GM23338 (cell line): ENCODE data around the gene BAG3. TPM values are rescaled to one million over a fixed set of nuclear protein-coding genes. Genes with fewer than 3 reads are reported as not detected.

Experiments
- ATAC-seq: fragments of 200-7000 bp; cut with Tn5 transposase; 3 replicates; pipeline ENCODE4 v1.9.1; 2020
- DNase-seq: peaks from one replicate; pipeline ENCODE4 v3.0.0-alpha.2; 2015; ENCODE audit warnings: low spot score
- H2AFZ ChIP-seq: fragments of 200-600 bp; sonication (generic); 2 replicates; pipeline ENCODE4 v1.8.0; 2016; ENCODE audit warnings: antibody characterized with exemption, mild to moderate bottlenecking, moderate library complexity
- H3F3A ChIP-seq: fragments of 200-600 bp; sonication (generic); replicated peaks from 2 replicates; pipeline ENCODE4 v1.8.0; 2017; ENCODE audit warnings: antibody characterized with exemption, mixed run types, low read depth
- H3K27ac ChIP-seq: fragments of 200-600 bp; sonication (generic); 2 replicates; pipeline ENCODE4 v1.6.1; 2016; ENCODE audit warnings: low read depth
- H3K27me3 ChIP-seq: fragments of 200-600 bp; sonication (generic); 2 replicates; pipeline ENCODE4 v1.8.0; 2016; ENCODE audit warnings: mild to moderate bottlenecking, mixed run types, moderate library complexity; ENCODE audit not compliant: insufficient read depth
- H3K36me3 ChIP-seq: fragments of 200-600 bp; sonication (generic); 2 replicates; pipeline ENCODE4 v1.8.0; 2016; ENCODE audit warnings: mild to moderate bottlenecking; ENCODE audit not compliant: insufficient read depth
- H3K4me1 ChIP-seq: fragments of 200-600 bp; sonication (generic); 2 replicates; pipeline ENCODE4 v1.8.0; 2016; ENCODE audit warnings: mild to moderate bottlenecking, moderate library complexity; ENCODE audit not compliant: insufficient read depth
- H3K4me2 ChIP-seq: fragments of 200-600 bp; sonication (generic); 2 replicates; pipeline ENCODE4 v1.7.1; 2017; ENCODE audit warnings: mixed run types
- H3K4me3 ChIP-seq: fragments of 200-600 bp; sonication (generic); 2 replicates; pipeline ENCODE4 v1.6.1; 2016; ENCODE audit warnings: mixed run types
- H3K79me2 ChIP-seq: fragments of 200-600 bp; sonication (generic); replicated peaks from 2 replicates; pipeline ENCODE4 v1.8.0; 2017; ENCODE audit warnings: mild to moderate bottlenecking; ENCODE audit not compliant: insufficient read depth
- H3K9me2 ChIP-seq: fragments of 200-600 bp; sonication (generic); 2 replicates; pipeline ENCODE4 v1.8.0; 2017; ENCODE audit not compliant: insufficient read depth
- H4K20me1 ChIP-seq: fragments of 200-600 bp; sonication (generic); replicated peaks from 2 replicates; pipeline ENCODE4 v1.8.0; 2017; ENCODE audit warnings: mild to moderate bottlenecking; ENCODE audit not compliant: insufficient read depth
- H3K27ac Mint-ChIP-seq: 2 replicates; pipeline ENCODE4 v1.8.0; 2020; ENCODE audit warnings: inconsistent platforms, mild to moderate bottlenecking, moderate library complexity, mixed read lengths
- H3K27me3 Mint-ChIP-seq: 3 replicates; pipeline ENCODE4 v1.8.0; 2022; ENCODE audit warnings: low read depth, mild to moderate bottlenecking, moderate library complexity, mixed read lengths, inconsistent platforms; ENCODE audit not compliant: insufficient read depth, poor library complexity
- H3K36me3 Mint-ChIP-seq: 3 replicates; pipeline ENCODE4 v1.8.0; 2021; ENCODE audit warnings: low read depth, mild to moderate bottlenecking, inconsistent platforms, moderate library complexity, mixed read lengths
- H3K4me1 Mint-ChIP-seq: 3 replicates; pipeline ENCODE4 v1.8.0; 2020; ENCODE audit warnings: mild to moderate bottlenecking, inconsistent platforms, mixed read lengths
- H3K4me3 Mint-ChIP-seq: 3 replicates; pipeline ENCODE4 v1.8.0; 2021; ENCODE audit warnings: moderate library complexity, mild to moderate bottlenecking, inconsistent platforms, mixed read lengths
- H3K9me3 Mint-ChIP-seq: 3 replicates; pipeline ENCODE4 v1.8.0; 2020; ENCODE audit warnings: moderate library complexity, mild to moderate bottlenecking, inconsistent platforms, mixed read lengths
- CREB1 ChIP-seq: fragments of 250-450 bp; sonication (Bioruptor Pico); IDR thresholded peaks from 2 replicates; pipeline ENCODE4 v1.5.0; 2020; ENCODE audit warnings: low read depth, mild to moderate bottlenecking, moderate library complexity
- CTCF ChIP-seq, 2 experiments: fragments of 200-600 bp in 1 of 2; sonication (generic) in 1 of 2; conservative IDR thresholded peaks; 2 replicates each; pipeline versions ENCODE4 v1.5.1 to v1.6.1; 2016 to 2017; ENCODE audit warnings: antibody characterized with exemption in 2 of 2, low read depth in 2 of 2, mild to moderate bottlenecking in 2 of 2, moderate library complexity in 1 of 2
- ETS1 ChIP-seq: IDR thresholded peaks from 2 replicates; pipeline ENCODE4 v1.6.1; 2016; ENCODE audit warnings: antibody characterized with exemption
- EZH2 ChIP-seq: fragments of 200-600 bp; sonication (generic); IDR thresholded peaks from one replicate; pipeline ENCODE4 v1.8.0; 2017; ENCODE audit warnings: antibody characterized with exemption, mild to moderate bottlenecking, low read depth; ENCODE audit not compliant: unreplicated experiment
- EZH2phosphoT487 ChIP-seq: fragments of 200-600 bp; sonication (generic); IDR thresholded peaks from one replicate; pipeline ENCODE4 v1.8.1; 2018; ENCODE audit warnings: antibody characterized with exemption; ENCODE audit not compliant: unreplicated experiment
- JUNB ChIP-seq: IDR thresholded peaks from one replicate; pipeline ENCODE4 v1.6.1; 2016; ENCODE audit warnings: antibody characterized with exemption; ENCODE audit not compliant: unreplicated experiment
- NANOG ChIP-seq: IDR thresholded peaks from 2 replicates; pipeline ENCODE4 v1.6.1; 2016; ENCODE audit warnings: antibody characterized with exemption, borderline replicate concordance
- POLR2AphosphoS5 ChIP-seq: IDR thresholded peaks from 2 replicates; pipeline ENCODE4 v1.6.1; 2016; ENCODE audit warnings: antibody characterized with exemption, low read depth
- REST ChIP-seq: IDR thresholded peaks from one replicate; pipeline ENCODE4 v1.6.1; 2018; ENCODE audit warnings: antibody characterized with exemption; ENCODE audit not compliant: unreplicated experiment
- STAT1 ChIP-seq: IDR thresholded peaks from one replicate; pipeline ENCODE4 v1.6.1; 2016; ENCODE audit warnings: antibody characterized with exemption; ENCODE audit not compliant: unreplicated experiment
- ZNF114 ChIP-seq: fragments of 250-450 bp; sonication (Bioruptor Pico); IDR thresholded peaks from 2 replicates; pipeline ENCODE4 v1.5.0; 2020; ENCODE audit warnings: mild to moderate bottlenecking, moderate library complexity
- ZNF331 ChIP-seq: fragments of 250-450 bp; sonication (Bioruptor Pico); IDR thresholded peaks from 2 replicates; pipeline ENCODE4 v1.5.0; 2020; ENCODE audit warnings: low read depth, mild to moderate bottlenecking, moderate library complexity
- ZNF462 ChIP-seq: fragments of 250-450 bp; sonication (Bioruptor Pico); IDR thresholded peaks from 2 replicates; pipeline ENCODE4 v1.5.0; 2020; ENCODE audit warnings: mild to moderate bottlenecking, moderate library complexity
- polyA plus RNA-seq: library from polyadenylated mRNA; unstranded; fragments of >200 nt; fragmentation: Nextera tagmentation; extraction: Ambion mirVana; gene quantifications from 2 replicates; pipeline ENCODE4 v1.2.1, GENCODE V29; 2016
- total RNA-seq: library from RNA; depleted of rRNA; stranded (reverse); fragments of >200 nt; shearing (Covaris generic); gene quantifications from 2 replicates; pipeline ENCODE4 v1.2.3, GENCODE V29; 2014

Gene BAG3
- total and polyA plus RNA-seq, 2 experiments from 2014 or later: 8.2 to 8.4 TPM

GRCh38 chr10:119675483-119676170 lies 24.4 kb downstream of the BAG3 start:
- Histone ChIP-seq H3K79me2 (no peaks in the 10 kb centered on the region), H3K4me3 (no peak overlapping the region), H3K9me2 (no peaks in the 10 kb centered on the region), H3K36me3 (peaks cover 9% of the 10 kb centered on the region; the same call in 1 of the 2 replicates), H4K20me1 (no peaks in the 10 kb centered on the region), H3F3A (no peaks in the 10 kb centered on the region), H2AFZ (no peak overlapping the region), H3K27me3 (no peaks in the 10 kb centered on the region), H3K4me2 (no peak overlapping the region), H3K4me1 (no peaks in the 10 kb centered on the region), H3K27ac (no peak overlapping the region)
- Mint-ChIP-seq H3K27ac (no peak overlapping the region), H3K4me1 (peaks cover 11% of the 10 kb centered on the region), H3K9me3 (no peaks in the 10 kb centered on the region), H3K27me3 (no peaks in the 10 kb centered on the region), H3K36me3 (peaks cover 20% of the 10 kb centered on the region), H3K4me3 (no peak overlapping the region)
- ATAC-seq: no peak
- TF ChIP-seq JUNB (no peak), EZH2phosphoT487 (no peak), EZH2 (no peak), STAT1 (no peak), CREB1 (CRISPR knock-in tag) (no peak), ZNF331 (CRISPR knock-in tag) (no peak), NANOG (no peak), REST (no peak), ETS1 (no peak), POLR2AphosphoS5 (no peak), ZNF462 (CRISPR knock-in tag) (no peak), CTCF (conservative IDR thresholded peaks at IDR 0.05; ENCODE audit: low read depth in 2 of 2) (no peak), ZNF114 (CRISPR knock-in tag) (no peak)
- DNase-seq: no peak
